CD4-positive, alpha-beta T cell treated with Interleukin-6 for 4 hours (primary cell): ENCODE measurements around the gene PHF21A.

Source experiments
- DNase-seq: peaks from one replicate; pipeline ENCODE4 v3.0.0-alpha.2; 2020; ENCODE audit warnings: mixed read lengths

The PHF21A gene

DNA sequence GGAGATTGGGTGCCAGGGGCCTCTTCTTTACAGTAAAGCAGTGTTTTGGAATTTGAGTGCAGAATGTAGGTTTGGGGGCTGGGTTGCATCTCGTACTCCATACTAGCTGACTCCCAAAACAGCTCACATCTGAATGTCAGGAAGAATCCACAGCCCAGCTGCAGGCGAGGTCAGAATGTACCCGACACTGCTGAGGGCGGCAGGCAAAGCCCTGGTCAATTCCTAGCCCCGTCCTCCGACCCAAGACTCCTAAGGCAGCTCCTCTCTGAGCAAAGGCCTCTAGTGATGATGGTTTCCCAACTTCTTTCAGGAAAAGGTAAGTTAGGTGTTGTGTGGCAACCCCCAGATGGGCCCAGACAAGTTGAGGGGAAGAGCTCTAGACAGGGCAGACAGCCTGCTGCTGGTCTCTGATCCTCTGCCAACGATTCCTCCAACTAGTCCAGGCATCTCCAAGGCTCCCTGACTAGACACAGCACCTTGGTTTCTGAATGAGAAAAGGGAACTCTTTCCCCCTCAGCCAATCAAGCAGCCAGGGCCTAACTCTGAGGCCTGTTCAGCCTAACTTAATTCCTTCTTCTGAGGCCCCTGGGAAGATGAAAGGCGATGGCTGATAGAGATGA is 190.2 kb downstream of the PHF21A start:
- no peak for DNase-seq

DNA sequence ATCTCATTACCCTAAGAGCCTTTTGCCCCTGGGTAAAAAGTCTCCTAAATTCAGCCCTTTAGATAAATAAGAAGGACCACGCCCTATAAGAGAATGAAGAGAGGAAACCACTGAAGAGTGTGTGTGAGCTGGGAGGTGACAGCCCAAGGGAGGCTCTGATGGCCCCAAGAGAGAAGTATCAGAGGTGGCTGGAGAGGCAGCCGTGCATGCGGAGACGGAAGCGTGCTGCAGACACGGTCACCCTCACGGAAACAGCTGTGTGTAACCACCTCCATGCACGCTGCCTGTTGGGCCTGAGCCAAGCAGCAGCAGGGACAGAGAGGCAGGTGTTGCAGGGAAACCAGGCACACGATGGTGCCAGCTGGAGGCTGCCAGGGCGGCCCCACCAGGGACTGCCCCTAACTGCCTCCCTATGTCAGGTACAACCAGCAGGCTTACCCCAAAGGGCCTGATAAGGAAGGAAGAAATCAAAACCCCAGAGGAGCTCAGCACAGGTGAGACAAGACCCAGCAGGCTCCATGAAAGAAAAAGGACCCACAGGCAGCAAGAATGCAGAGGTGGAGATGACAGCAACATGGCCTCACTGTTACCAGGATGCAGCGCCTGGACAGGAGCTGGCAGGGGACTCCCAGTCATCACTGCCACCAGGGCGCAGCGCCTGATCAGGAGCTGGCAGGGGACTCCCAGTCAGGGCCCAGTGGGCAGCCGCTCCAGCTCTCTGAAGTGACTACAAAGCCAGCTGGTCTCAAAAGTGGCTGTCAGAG is 191.0 kb downstream of the PHF21A start:
- DNase-seq = peak; percentile 54

DNA sequence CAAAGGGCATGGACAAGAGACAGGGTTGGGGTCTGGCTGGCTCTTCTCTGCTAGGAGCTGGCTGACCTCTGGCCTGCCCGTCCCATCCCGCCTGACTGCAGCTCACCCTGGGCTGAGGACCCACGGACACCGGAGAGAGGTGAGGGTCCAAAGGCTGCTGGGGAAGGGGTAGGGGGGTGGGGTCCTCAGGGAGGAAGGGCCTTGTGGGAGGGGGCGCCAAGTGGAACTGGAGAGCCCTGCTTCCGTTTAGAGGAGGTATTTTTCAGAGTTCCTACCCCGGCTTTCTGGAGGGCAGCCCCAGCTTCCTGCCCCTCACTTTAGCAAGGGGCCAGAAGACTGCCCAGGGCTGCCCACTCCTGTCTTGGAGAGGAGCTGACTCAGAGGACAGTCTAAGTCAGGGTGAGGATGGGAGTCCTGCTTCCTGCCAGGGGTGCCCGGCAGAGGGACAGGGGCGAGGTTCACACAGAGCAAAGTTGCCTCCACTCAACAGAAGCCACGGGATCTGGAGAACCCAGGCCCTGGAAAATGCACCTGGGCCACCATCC is 191.7 kb downstream of the PHF21A start:
- no peak for DNase-seq

DNA sequence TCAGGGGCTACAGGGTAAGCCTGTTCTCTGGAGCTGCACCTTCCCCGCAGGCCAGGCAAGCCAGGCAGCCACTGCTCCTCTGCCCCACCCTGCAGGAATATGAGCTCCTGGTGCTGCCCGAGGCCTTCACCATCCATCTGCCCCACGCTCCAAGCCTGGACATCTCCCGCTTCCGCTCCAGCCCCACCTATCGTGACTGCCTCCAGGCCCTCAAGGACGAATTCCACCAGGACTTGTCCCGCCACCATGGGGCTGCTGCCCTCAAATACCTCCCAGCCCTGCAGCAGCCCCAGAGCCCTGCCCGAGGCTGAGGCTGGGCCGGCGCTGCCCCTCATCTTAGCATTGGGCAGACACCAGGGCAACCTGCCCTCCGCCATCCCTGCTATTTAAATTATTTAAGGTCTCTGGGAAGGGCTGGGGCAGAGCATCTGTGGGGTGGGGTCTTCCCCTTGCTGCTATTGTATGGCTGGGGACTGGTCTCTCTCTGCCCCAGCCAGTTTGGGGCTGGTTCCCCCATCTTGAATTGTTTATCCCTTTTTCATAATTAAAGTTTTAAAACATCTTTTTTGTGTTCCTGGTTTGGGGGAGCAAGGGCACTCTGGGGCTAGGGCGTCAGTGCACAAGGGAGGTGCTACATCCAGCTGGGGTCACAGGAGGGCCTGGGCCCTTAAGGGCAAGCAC is 192.6 kb downstream of the PHF21A start:
- DNase-seq = no peak

DNA sequence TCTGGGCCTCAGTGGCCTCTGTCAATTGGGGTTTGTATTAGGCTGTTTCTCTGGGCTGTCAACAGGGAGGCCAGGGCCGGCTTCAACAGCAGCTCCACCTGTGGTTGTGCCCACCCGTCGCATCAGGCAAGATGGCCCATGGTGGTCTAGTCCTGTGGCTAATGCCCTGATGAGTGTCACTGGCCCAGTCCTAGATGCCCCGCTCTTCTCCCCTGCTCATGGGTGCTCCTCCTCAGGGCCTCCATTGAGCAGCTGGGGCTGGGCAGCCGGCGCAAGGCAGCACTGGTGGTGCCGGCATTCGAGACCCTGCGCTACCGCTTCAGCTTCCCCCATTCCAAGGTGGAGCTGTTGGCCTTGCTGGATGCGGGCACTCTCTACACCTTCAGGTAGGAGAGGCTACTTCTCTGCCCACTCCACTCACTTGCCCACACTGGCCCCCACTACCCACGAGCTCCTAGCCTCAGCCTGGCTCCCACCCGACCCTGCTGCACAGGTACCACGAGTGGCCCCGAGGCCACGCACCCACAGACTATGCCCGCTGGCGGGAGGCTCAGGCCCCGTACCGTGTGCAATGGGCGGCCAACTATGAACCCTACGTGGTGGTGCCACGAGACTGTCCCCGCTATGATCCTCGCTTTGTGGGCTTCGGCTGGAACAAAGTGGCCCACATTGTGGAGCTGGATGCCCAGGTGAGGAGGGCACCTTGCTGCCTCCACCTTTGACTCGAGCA is 193.4 kb downstream of the PHF21A start:
- no peak for DNase-seq

DNA sequence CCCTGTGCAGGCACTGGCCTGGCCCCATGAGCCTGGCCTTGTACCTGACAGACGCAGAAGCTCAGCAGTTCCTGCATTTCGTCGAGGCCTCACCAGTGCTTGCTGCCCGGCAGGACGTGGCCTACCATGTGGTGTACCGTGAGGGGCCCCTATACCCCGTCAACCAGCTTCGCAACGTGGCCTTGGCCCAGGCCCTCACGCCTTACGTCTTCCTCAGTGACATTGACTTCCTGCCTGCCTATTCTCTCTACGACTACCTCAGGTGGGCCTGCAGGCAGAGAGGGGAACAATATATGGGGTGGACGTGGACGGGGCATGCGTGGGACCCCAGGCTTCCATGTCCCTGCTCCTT is 193.9 kb downstream of the PHF21A start:
- DNase-seq = no peak

DNA sequence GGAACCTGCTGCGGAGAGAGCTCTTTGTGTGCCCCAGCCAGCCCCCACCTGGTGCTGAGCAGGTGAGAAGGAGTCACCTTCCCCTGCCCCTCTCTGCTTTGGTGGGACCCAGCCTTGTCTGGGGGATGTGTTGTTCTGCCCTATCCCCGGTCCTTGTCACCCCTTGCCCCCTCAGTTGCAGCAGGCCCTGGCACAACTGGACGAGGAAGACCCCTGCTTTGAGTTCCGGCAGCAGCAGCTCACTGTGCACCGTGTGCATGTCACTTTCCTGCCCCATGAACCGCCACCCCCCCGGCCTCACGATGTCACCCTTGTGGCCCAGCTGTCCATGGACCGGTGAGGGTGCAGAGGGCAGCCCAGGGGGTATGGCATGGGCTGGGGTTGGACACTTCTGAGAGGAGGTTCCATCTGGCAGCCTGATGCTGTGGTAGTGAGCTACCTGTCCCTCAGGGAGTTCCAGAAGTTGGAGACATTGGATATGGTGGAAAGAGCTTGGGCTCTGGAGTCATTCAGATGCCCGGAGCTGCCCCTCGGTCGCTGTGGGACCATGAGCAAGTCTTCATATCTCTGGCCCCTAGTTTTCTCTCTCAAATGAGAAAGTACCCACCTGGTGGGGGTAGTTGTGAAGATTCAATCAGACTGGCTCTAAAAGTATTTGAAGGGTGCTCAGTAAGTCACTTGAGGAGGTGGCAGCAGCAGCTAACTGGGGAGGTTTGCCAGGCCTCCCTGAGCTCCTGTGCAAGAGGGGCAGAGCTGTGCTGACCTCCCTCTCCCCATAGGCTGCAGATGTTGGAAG is 194.5 kb downstream of the PHF21A start:
- no peak for DNase-seq

DNA sequence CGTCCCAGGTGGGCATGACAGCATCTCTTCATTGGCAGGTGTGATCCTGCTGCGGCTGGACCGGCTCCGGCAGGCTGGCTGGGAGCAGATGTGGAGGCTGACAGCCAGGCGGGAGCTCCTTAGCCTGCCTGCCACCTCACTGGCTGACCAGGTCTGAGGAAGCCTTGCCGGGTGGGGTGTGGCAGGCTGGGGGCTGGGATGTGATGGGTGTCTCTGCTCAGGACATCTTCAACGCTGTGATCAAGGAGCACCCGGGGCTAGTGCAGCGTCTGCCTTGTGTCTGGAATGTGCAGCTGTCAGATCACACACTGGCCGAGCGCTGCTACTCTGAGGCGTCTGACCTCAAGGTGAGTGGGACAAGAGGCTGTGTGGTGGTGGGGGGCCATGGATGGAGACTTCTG is 195.3 kb downstream of the PHF21A start:
- DNase-seq = no peak

DNA sequence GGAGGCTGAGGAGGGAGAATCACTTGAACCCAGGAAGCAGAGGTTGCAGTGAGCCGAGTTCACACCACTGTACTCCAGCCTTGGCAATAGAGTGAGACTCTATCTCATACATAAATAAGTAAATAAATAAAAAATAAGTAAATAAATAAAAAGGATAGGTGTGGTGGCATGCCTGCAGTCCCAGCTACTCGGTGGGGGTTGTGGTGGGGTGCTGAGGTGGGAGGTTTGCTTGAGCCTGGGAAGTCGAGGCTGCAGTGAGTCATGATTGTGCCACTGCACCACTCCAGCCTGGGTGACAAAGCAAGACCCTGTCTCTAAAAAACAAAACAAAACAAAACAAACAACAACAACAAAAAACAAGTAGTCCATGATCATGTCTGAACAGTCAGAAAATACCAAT is 195.7 kb downstream of the PHF21A start:
- no peak for DNase-seq

DNA sequence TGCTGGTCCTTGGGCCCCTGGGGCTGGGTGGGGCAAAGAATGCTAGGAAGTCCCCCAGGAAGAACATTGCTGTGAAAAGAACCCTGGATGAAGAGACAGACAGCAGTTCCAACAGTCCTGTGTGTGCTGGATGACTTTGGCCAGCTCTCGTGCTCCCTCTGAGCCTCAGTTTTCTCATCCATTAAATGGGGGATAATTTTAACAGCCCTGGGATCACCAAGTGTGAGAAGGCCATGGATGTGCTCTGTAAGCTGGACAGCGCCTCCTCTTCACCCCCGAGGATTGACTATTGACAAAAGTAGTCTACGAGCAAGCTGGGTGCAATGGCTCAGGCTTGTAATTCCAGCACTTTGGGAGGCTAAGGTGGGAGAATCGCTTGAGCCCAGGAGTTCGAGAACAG is 196.3 kb downstream of the PHF21A start:
- no peak for DNase-seq

DNA sequence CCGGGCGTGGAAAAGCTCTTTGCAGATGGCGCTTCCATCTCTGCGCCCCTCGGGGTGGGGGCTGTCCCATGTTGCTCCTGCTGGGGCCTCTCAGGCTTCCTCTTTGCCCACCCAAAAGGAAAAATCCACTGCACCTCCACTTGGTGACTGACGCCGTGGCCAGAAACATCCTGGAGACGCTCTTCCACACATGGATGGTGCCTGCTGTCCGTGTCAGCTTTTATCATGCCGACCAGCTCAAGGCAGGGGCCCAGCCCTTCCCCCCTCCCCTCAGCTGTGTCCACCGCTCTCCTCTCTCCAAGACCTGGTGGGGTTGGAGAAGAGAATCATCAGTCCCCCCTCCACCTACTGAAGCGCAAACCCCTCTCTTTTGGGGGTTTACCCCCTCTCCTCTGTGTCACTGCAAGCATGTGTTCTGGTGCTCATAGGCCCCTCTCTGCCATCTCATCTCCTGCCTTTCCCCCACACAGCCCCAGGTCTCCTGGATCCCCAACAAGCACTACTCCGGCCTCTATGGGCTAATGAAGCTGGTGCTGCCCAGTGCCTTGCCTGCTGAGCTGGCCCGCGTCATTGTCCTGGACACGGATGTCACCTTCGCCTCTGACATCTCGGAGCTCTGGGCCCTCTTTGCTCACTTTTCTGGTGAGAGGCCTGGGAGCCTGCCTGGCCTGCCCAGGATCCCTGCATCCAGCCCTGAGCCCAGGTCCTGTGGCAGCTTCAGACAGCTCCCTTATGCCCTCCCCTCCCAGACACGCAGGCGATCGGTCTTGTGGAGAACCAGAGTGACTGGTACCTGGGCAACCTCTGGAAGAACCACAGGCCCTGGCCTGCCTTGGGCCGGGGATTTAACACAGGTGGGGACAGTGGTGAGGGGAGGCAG is 197.0 kb downstream of the PHF21A start:
- no peak for DNase-seq

DNA sequence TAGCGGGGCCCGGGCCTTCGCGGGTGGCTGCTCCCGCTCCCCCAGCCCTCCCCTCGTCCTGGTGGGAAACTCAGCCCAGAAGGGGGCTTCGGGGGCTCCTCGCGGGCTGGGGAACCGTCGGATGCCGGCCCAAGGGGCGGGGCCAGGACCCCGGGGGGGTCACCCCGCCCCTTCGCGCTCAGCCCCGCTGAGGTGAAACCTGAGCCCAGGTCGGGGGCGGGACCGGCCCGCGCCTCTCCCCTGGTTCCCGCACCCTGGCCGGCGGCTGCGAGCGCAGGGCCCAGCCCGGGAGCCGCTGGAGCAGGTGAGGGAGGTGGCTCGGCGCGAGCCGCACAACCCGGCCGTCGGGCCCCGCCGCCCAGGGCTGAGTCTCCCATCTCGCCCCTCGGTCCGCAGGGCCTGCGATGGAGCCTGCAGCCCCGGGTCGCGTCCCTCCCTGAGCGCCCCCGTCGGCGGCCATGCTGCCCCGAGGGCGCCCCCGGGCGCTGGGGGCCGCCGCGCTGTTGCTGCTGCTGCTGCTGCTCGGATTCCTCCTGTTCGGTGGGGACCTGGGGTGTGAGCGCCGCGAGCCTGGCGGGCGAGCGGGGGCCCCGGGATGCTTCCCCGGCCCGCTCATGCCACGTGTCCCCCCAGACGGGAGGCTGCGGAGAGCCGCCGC is 198.7 kb downstream of the PHF21A start, which contains the start of gene LARGE2:
Gene LARGE2 (plus strand): TSS at position 232 of the 658 bp plus-strand sequence. CDS start 227 bp downstream, at position 459.
- DNase-seq = peak; percentile 50

DNA sequence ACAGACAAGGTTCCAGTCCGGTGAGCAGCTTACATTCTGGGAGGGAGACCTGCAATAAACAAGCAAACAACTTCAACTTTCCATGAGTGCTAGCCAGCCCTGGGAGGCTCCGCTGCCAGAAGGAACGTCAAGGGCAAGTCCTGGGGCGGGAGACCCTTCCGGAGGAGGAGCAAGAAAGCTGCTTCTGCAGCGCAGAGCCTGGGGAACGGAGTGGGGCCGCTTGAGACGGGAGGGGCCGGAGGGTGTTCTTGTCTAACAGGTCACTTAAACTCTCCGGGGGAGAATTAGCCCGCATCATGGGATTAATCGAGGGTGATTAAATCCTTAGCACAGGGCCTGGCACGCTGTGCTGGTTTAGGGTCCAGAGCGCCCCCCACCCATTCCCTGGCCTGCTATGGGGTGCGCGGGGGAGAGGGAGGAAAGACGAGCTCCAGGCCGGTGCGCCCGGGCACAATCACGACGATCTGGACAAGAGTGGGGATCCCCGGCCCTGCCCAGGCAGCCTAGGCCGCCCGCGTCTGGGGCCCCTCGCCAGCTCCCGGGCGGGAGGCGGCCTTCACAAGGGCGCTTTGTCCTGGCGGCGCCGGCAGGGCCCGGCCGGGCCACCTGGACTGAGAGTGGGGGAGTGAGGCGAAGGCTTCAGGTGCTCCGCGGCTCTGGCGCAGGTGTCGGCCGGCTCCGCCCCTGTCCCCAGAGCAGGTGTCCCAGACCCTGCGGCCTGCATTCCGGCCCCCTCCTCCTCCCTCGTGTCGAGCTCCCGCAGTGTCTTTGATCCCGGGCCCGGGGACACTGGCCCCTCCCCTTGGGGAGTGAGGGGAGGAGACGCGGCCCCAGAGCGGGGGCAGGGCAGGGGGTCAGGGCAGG is 199.5 kb downstream of the PHF21A start:
- DNase-seq = no peak

DNA sequence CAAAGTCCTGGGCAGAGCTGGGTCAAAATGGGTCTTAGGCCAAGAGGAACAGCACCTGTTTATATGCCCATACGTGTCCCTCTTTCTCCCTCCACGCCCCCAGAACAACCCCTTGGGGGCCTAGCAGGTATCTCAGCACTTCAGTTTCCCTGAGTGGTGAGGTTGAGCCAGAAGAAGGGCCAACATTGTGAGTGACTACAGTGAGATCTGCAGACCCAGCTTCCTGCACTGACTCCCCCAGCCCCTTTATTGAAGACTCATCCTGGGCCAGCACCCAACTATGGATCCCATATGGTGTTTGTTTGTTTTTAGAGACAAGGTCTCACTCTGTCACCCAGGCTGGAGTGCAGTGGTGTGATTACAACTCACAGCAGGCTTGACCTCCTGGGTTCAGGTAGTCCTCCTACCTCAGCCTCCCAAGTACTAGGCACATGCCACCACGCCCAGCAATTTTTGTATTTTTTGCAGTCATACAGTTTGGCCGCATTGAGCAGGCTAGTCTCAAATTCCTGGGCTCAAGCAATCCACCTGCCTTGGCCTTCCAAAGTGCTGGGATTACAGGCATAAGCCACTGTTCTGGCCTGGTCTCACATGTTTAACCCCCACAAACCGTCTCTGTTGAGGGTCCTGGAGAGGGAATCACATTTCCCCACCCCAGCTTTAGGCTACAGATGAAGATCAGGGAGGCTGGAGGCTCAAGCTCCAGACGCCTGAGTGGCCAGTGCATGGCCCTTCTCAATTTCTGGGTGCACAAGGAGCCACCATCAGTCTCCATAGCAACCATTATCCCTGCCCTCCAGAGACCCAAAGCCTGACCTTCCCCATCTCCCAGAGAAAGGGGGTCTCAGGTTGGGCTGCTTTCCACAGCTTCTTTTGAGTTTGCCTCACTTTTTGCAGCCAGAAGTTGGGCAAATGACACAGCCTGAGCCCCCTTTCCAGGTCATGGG is 200.4 kb downstream of the PHF21A start:
- DNase-seq = no peak

DNA sequence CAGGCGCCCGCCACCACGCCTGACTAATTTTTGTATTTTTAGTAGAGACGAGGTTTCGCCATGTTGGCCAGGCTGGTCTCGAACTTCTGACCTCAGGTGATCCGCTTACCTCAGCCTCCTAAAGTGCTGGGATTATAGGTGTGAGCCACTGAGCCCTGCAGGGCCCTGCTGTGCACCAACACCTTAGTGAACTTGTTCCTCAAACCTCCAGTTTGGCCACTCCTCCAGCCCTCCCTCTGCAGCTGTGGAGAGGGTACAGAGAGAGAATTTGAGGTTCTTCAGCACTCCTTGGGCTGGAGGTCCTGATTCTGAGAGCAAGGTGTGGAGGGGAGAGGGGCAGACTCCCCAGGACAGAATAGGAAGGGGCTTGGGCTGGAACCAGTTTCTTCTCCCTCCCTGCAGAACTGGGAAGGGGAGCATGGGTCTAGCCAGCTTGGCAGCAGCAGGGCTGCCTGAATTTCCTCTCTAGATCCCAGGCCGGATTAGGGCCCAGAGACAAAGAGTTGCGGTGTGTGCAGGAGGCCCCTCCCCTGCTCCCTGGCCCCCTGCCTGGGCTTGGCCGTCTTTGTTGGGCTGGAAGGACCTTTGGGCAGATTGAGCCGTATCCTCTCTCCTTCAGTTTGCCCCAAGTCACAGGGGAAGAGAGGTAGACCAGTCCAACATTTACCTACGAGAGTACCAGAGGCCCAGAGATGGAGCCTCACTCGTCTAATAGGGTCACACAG is 201.3 kb downstream of the PHF21A start:
- no peak for DNase-seq

DNA sequence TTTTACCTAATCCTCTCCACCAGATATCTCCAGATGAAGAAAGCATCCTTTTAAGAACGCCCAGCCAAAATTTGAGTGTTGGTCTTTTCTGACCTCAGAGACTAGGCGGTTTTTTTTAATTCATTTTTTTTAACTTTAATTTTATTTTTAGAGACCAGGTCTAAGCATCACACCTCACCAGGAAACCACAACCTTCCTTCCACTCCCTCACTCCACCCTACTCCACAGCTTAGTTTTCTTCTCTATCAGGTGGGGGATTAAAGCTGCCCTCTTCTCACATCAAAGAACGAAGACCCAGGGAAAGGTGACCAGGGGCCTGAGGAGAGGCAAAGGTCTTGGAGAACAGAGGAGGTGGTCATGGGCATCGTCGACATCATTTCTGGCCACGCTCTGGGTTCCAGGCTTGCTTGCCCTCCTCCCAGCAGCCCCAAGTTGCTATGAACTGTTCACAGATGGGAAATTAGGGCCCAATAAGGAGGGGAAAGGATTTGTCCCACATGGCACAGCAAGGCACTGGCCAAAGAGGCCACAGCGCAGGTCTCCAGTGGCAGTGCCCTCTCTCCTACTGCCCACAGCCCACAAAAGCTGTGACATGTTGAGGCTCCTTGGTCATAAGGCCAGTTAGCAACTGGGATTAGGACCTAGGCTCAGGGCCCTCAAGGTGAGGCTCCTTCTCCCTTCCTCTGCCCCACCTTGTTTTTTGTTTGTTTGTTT is 202.1 kb downstream of the PHF21A start:
- DNase-seq = no peak

DNA sequence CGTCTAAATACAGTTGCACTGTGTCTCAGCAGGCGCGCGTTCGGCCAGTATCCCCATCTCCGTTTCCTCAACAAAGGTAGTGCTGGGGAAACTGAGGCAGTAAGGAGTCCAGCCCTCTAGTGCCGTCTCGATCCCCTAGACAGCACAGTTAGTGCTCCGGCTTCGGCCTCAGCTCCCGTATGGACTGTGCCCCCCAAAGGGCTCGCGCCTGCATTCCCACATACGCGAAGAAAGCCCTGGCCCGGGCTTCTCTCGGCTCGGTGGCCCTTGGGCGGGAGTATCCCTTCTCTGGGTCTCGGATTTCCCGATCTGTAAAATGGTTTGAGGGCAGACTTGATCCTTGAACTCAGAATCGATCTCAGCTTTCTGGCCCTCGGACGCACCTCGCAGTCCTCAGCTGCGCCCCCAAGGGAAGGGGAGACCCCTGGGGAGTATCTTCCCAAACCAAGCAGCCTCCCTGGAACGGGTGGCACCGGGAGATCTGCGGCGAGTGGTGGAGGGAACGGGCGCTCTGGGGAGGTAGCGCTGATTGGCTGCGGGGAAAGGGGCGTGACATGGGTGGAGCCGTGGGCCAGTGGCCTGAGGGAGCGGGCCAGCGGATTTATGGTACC is 202.8 kb downstream of the PHF21A start:
- peak; percentile 66 for DNase-seq
